Superior temporal gyrus (tissue), 1 donor: Measurements from ENCODE around the gene ADAMTS14.

Experiments used
- DNase-seq: peaks from one replicate; pipeline ENCODE4 v3.0.0-alpha.2; 2016; ENCODE audit errors: extremely low spot score

Gene ADAMTS14

DNA sequence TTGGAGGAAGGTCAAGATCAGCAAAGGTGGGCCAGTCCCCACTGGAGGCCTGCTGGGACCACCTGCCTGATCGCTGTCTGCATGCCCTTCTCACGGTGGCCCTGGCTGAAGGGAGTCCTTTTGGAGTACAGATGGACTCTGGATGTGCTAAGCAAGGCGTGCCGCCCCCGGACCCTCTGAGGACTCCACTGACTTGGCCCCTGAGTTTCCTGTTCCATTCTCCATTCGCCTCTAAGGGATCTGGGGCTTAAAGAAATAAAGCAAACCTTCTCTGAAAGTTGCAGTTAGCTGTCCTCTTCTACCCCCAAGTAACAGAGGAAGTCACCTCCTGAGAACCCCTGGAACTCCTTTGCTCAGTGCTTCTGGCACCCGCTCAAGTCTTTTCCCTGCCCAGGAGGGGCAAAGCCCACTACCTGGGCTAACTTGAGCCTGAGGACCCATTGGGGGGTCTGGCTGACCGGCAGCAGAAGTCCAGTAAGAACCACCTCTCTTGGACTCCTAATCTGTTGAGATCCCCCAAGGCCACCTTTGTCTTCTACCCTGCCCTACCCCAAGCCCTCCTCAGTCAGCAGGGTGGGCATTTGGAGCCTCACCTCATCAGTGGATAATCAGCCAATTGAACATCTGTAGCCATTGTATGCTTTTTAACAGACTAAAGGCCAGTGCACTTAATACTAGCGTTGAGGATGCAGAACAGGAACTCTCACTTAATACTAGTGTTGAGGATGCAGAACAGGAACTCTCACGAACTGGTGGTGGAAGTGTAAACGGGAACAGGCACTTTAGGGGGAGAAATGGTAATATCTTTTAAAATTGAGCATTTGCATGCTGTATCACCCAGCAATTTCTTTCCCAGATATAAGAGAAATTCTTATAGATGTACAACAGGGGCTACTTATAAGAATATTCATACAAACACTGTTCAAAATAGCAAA lies 110.7 kb downstream of the ADAMTS14 start:
- DNase-seq, result no peak

DNA sequence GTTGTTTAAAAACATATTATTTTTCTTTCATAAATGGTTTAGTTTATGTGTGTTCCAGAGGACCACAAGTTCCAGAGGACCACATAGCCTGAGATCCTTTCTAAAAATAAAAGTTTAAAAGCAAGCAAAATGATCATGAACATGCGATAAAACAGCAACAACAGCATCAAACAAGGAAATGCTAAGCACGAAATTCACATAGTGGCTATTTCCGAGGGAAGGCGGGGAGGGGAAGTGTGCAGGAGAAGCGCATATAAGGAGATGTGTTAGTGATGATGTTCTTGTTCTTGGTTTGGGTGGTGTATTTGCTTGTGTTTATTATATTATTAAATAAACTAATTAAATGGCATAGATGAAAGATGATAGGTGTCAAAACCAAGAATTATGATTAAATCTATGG lies 111.7 kb downstream of the ADAMTS14 start:
- no peak for DNase-seq

DNA sequence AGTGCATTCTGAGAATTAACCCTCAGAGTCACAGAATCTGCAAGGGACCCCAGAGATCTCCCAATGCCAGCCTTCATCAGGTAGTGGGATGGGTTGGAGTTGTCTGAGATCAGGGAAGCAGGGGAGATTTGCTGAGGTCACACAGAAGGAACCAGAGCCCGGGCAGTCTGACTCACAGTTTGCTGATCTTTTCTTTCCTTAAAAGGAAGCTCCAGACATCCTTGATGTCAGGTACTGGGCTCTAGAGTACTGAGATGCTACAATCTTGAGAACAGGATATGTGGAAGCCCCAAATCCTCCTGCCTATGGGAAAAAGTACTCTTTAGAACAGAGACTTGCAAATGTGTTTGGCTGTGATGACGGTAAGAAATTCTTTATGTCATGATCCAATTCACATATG lies 112.2 kb downstream of the ADAMTS14 start:
- no peak for DNase-seq

DNA sequence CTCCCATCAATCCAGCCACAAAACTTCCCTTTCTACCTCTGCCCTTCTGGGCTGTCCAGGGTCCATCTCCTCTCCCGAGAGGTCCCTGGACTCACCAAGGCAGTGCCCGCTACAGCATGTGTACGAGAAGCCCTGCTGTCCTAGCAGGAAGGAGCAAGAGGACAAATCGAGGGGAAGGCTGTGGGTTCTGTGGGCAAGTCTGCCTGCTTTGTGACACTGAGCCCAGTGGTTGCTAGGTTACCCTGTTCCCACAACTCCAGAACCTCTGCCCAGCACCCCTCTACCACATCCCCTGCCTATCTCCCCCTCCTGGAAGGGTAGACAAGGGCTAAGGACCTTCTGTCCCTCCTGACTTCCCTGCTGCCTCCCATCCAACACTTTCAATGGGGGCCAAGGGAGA lies 112.9 kb downstream of the ADAMTS14 start, which contains the start of gene TBATA:
Gene TBATA (minus strand): TSS at position 188 of the 400 bp plus-strand sequence. CDS start 1,998 bp downstream, outside the sequence.
- DNase-seq, result no peak

DNA sequence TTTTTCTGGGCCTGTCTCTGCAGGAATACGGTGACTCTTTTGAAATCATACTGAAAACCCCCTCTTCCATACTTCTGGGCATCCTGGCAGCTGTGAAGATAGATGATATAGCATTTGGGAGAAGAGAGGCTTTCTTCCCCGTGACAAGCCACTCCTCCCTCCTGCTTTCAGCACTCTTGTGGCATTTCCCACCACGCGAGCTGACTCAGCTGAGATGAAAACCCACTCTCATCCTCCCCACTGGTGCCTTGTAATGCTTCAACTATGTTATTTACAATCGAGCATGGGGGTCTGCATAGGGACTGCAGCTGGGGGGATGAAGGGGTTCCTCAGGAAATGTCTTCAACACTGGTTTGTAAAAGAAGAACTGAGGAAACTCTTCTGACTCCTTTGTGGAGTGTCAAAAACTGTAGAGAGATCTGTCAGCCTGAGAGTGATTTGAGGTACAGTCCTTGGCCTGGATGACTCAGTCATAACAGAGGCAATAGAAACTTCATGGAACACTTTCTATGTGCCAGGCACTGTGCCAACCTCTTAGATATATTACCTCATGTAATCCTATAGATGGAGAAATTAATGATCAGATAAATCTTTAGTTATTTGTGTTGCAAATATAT lies 114.6 kb downstream of the ADAMTS14 start:
- no peak for DNase-seq

DNA sequence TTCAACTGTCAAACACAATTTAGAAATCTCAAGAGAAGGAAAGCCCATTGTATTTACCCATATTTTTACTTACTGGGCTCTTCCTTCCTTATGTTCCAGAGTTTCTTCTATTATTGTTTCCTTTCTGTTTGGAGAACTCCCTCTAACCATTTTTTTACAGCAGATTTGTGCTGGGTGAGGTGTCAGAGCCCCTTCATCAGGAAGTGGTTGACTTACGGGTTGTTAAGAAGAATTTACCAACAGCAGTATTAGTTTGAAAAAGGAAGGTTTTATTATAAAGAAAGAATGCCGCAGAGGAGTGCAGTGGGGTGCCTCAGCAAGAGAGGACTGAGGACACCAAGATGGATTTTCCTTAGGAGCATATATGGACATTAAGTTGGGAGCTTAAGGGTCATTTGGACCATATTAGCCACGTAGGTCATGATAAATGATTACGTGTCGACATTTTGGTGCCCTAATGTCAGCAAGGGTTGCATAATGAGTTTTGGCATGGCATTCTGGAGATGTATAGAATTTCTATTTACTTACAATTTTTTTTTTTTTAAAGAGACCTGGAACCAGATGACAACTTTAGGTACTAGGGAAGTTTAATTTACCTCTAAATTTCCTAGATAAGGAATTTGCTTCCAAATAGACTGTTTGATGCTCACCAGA lies 119.2 kb downstream of the ADAMTS14 start:
- DNase-seq, result no peak

DNA sequence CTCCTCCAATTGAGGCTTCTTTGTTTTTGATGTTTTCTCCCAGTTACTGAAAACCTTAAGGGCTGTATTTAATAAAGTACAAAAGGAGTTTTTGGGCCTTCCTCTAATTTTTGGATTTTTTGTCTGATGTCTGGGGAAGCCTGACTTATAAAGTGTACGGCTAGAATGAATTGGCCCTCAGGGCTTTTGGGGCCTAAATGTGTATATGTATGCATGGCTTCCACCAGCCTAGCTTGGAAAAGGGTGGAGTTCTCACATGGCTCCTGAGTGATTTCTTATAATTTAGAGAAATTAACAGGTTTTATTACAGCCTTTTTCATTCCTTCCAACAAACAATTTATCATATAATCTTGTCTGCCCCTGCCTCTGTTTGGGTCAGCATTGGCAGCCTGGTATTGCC lies 123.3 kb downstream of the ADAMTS14 start:
- DNase-seq, result no peak

DNA sequence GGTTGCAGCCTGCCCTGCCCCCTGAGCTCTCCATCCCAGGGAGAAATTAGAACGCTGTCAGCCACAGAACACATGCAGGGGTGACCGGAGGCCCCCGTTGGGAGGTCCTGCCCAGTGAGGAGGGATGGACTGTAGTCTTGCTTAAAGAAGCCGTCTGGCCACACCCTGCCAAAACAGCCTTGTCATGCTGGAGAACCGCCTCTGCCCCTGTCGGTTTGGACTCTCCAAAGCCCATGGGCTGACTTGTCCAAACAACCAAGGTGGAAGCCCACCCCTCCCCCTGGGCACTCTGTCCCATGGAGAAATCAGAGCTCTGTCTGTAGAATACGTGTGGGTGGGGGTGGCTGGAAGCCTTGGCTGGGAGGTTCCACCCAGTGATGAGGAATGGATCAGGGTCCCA lies 125.5 kb downstream of the ADAMTS14 start:
- no peak for DNase-seq

DNA sequence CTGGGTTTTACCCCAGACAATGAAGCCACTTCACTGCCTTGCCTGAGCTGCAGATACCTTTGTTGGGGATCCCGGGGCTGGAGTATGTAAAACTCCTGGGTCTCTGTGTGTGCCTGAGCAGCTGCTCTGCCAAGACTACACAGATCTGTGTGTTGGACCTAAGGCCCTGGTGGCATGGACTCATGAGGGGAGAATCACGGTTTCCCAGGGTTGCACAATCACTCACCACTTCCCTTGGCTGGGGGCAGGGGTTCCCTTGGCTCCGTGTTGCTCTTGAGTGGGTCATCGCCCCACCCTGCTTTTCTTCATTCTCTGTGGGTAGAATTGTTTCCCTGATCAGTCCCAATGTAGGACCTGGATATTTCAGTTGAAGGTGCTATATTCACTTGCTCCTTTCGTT lies 126.8 kb downstream of the ADAMTS14 start:
- DNase-seq, result no peak

DNA sequence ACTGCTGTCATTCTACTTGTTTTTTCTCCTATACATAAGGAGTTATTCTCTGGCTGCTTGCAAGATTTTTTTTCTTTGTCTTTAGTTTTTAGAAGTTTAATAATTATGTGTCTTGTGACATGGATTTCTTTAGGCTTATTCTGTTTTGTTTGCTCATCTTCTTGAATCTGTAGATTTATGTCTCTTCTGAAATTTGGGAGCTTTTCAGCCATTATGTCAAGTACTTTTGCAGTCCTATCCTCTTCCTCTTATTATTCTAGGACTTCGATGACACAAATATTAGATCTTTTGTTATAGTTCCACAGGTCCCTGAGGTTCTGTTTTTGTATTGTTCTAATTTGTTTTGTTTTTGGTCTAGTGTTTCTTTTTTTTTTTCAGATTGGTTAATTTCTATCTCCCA lies 129.5 kb downstream of the ADAMTS14 start:
- DNase-seq, result no peak

DNA sequence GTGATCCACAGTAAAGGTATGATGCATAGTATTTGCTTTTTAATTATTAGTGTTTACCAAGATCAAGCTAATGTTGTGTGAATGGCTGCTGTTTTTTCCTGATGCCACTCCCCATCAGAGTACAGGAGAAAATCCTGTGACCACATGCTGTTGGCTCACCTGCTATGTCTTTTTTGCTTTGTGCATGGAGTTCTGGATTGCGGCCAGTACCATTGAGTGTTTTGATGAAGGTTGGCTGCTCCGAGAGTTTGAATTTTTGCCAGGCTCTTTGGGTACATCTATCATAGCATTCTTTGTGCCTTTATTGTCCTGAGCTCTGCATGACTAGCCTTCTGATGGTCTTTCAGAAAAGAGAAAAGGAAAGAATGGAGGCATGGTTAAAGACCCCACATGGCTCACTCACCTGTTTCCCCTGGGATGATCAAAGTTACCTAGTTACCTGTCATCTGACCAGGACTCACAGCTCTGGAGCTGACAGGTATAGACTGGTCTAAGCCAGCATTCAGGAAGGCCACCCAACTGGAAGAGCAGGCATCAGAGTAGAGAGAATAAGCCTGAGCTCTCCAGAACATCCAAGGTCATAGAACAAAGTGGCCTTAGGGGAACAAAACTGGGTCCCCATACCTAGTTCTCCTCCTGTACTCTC lies 131.6 kb downstream of the ADAMTS14 start:
- DNase-seq, result no peak

DNA sequence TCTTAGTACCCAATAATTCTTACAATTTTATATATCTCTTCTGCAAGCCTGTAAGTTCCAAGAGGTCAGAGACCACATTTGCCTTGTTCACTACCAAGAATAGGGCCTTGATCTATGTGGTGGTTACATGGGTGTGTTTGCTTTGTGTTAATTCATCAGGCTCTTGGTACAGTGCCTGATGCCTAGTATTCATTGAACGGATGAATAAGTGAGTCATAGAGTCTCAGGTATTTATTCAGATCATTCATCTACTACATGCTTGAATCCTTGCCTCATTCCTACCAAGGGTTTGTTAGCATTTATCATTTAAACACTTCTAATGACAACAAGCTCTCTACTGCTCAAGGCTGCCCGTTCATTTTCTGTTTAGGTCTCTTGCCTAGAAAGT lies 132.1 kb downstream of the ADAMTS14 start:
- DNase-seq, result no peak

DNA sequence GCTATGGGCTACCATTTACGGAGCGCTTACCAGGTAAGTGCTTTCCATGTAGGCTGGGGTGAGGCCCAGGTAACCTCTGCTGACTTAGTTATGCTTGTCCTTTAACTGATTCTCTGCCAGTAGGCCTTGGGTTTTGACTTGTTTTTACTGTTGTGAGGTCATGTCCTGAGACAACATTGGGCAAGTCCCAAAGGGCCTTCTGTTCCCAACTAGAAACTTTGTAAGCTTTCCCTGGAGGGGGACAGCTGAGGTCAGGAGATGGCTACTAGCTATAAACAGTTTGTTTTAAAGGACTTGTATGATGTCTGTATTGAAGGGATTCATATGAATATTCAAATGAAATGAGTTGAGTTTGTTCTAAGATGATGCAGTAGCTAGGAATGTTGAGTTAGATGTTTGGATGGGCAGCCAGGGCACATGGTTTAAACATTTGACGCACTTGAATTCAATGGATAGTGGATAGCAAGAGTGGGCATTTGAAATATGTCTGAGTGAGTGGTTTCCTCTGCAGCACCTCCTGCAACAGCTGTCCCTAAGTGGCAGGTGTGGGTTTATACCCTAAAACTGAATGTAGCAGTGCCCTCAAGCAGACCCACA lies 133.4 kb downstream of the ADAMTS14 start:
- no peak for DNase-seq

DNA sequence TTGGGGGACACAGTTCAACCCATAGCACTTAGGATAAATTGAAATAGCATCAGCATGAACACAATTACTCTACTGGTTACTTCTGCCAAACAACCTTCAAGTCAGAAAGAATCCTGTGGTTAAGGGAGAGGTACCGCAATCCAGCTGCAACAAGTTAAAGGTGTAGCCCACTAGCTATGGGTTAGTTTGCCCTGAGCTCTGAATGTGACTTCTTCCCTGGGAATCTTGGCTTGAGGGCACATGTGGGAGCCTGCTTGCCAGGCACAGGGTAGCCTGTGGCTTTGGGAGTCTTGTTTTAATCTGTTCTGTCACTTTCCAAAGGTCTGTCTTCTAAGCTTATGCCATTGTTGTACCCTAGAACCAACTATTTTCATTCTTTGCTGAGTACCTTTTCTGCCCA lies 134.5 kb downstream of the ADAMTS14 start:
- DNase-seq, result no peak

DNA sequence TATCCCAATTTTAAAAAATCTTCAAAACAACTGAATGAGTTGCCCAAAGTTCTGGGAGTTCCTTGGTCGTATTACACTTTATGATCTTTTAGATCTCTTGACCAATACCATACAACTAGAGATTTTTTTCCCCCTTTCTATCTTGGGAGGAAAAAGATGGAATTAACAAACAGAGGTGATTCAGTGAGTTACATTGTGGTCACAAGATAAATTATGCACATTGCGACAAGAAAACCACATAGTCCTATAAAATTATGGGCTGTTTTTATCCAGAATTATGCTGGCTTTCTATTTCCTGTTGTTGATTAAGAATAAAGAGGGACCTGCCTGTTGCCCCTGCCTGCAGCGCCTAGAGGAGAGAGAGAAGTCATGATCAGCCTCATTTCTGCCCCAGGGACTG lies 135.2 kb downstream of the ADAMTS14 start:
- no peak for DNase-seq

DNA sequence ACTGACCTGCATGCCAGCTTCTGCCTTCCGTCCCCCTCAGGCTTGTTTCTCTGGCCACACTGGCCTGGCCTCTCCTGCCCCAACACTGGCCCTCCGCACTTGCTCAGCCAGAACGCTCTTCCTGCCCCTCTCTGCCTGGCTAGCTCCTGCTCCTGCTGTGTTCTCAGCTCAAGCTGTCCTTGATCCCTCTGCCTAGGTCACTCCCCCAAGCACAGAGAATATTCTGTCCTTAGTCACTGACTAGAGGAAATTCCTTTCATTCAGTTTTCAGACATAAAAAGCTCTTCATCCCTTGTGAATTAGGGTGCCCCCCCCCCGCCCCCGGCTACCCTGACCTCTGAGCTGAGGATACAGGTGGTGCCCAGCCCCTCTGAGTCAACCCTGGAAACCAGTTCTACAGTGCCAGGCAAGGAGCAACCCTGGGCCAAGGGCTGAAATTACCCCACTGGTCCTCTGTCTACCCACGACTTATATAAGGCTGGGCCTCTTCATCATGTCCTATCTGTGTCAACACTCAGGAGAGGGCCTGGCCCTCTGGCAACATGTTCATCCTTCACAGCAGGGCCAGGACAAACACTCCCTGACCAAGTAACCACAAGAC lies 136.8 kb downstream of the ADAMTS14 start:
- DNase-seq, result no peak

DNA sequence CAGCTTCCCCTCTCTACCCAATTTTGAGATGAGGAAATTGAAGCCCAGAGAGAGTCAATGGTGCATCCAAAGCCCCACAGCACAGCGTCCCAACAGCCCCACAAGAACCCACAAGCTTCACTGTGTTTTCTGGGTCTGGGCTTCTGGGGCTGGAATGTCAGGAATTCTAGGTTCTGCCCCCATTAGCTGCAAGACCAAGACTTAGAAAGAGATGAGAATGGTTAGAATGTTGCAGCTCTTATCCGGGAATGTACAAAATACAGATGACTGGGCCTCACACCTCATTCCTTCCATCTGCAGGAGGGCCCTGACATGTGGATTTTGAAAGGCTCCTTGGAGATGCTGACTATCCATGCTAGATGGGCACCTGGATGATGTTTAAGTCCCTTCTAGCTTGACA lies 137.4 kb downstream of the ADAMTS14 start:
- DNase-seq, result no peak

DNA sequence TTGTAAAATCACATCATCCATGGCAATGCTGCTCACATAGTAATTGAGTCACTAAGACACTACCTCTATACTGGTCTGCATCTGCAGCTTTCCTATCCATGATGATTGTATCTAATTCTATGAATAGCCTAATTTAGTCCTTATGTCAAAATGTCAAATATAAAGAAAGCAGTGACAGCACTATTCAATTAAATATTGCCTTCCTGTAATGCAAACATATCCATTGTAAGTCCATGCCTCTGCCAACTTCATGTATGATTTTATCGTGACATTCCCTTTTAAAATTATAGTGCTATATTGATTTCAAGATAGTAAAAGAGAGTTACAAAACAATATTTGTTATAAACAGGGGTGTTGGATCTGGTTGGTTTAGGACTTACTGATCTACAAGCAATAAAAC lies 138.7 kb downstream of the ADAMTS14 start:
- no peak for DNase-seq

DNA sequence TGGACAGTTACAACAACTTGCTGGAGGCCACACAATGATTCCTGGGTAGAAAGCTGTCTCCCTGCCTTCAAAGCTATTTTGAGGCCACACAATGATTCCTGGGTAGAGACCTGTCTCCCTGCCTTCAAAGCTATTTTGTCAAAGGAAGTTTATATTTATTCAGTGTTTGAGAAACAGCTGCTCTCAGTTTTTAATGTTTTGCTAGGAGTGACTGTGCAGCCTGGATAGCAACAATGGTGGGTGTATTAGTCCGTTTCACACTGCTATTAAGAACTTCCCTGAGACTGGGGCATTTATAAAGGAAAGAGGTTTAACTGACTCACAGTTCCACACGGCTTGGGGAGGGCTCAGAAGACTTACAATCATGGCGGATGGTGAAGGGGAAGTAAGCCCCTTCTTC lies 139.6 kb downstream of the ADAMTS14 start:
- no peak for DNase-seq
